OCI-LY3 (cell line): ENCODE measurements around the gene RARRES2.
A peak's percentile ranks its signal among the peaks of the same experiment; 100 is the strongest.
"Not testable (repeated sequence)": the region's sequence is repeated elsewhere in the genome, so short reads cannot be mapped to it uniquely, and the experiment has no call there.

Source experiments
- H2AFZ ChIP-seq: fragments of 200-600, 300-600 bp; shearing (Covaris generic); 2 replicates; pipeline ENCODE4 v1.6.0; 2014; ENCODE audit warnings: antibody characterized with exemption, low read depth, low read length
- H3K27ac ChIP-seq: fragments of 200-600, 300-600 bp; sonication (generic); 2 replicates; pipeline ENCODE4 v1.5.1; 2014; ENCODE audit warnings: mild to moderate bottlenecking, low read length, moderate library complexity, mixed read lengths
- H3K27me3 ChIP-seq: fragments of 200-600, 300-600 bp; sonication (generic); 2 replicates; pipeline ENCODE4 v1.6.1; 2014; ENCODE audit warnings: low read depth, low read length, mixed read lengths
- H3K36me3 ChIP-seq: fragments of 200-600, 300-600 bp; sonication (generic); replicated peaks from 2 replicates; pipeline ENCODE3; 2014; ENCODE audit warnings: low read depth, low read length, mixed read lengths
- H3K4me1 ChIP-seq: fragments of 300-600, 200-600 bp; sonication (generic); 2 replicates; pipeline ENCODE4 v1.6.1; 2014; ENCODE audit warnings: low read length, mixed read lengths
- H3K4me2 ChIP-seq: fragments of 200-600, 300-600 bp; sonication (generic); 2 replicates; pipeline ENCODE4 v1.6.1; 2014; ENCODE audit warnings: low read length, mixed read lengths
- H3K4me3 ChIP-seq: fragments of 300-600, 200-600 bp; sonication (generic); 2 replicates; pipeline ENCODE4 v1.5.1; 2014; ENCODE audit warnings: antibody characterized with exemption, mild to moderate bottlenecking, low read length, moderate library complexity
- H3K79me2 ChIP-seq: fragments of 300-600, 200-600 bp; shearing (Covaris generic); 2 replicates; pipeline ENCODE4 v1.6.1; 2014; ENCODE audit warnings: mild to moderate bottlenecking, low read length, mixed read lengths
- H3K9ac ChIP-seq: fragments of 300-600, 200-600 bp; shearing (Covaris generic); 2 replicates; pipeline ENCODE4 v1.6.0; 2014; ENCODE audit warnings: mild to moderate bottlenecking, low read length, moderate library complexity
- H3K9me3 ChIP-seq: fragments of 200-600, 300-600 bp; shearing (Covaris generic); 2 replicates; pipeline ENCODE4 v1.6.1; 2014; ENCODE audit warnings: low read length, mixed read lengths; ENCODE audit not compliant: insufficient read depth
- H4K20me1 ChIP-seq: fragments of 200-600, 300-600 bp; sonication (generic); 2 replicates; pipeline ENCODE4 v1.6.1; 2016; ENCODE audit warnings: low read length, mixed read lengths; ENCODE audit not compliant: insufficient read depth
- EZH2phosphoT487 ChIP-seq: fragments of 200-600 bp; shearing (Covaris generic); IDR thresholded peaks from 2 replicates; pipeline ENCODE4 v1.6.1; 2018; ENCODE audit warnings: antibody characterized with exemption, mixed run types, low read depth
- TF ChIP-seq, protein P1 (sequence below): fragments of 200-600, 300-600 bp; sonication (generic); IDR thresholded peaks from 2 replicates; pipeline ENCODE4 v1.5.1; 2014; ENCODE audit warnings: antibody characterized with exemption, low read length, low read depth

The RARRES2 gene

DNA sequence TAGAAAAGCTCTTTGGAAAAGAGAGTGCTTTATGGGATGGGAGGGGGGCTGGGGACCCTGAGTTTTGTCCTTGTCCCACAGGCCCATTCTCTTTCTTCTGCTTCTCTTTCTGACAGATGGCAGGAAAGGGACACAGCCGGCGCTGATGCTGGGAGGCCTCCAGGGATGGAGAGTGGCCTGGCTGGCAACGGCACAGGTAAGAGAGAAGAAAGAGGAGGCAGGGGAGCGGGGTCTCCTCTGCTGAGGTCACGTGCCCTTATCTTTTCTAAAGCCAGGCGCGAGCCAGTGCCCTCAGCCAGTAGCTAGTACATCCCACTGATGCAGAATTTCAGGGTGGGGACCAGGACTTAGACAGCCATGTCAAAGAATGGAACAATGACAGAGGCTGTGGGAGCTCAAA, 46.9 kb upstream of the RARRES2 start:
- Histone ChIP-seq H3K4me3 (no peak overlapping the region), H3K4me2 (no peak overlapping the region), H3K9ac (peak overlapping the region; percentile 16; the same call in 1 of the 2 replicates), H3K9me3 (no peaks in the 10 kb centered on the region), H3K4me1 (peaks cover 44% of the 10 kb centered on the region), H3K27ac (no peak overlapping the region), H4K20me1 (no peaks in the 10 kb centered on the region), H3K79me2 (peaks cover 26% of the 10 kb centered on the region), H3K27me3 (no peaks in the 10 kb centered on the region), H2AFZ (no peak overlapping the region), H3K36me3 (peaks cover 14% of the 10 kb centered on the region)
- TF ChIP-seq EZH2phosphoT487, result no peak
- TF ChIP-seq, protein P1, sequence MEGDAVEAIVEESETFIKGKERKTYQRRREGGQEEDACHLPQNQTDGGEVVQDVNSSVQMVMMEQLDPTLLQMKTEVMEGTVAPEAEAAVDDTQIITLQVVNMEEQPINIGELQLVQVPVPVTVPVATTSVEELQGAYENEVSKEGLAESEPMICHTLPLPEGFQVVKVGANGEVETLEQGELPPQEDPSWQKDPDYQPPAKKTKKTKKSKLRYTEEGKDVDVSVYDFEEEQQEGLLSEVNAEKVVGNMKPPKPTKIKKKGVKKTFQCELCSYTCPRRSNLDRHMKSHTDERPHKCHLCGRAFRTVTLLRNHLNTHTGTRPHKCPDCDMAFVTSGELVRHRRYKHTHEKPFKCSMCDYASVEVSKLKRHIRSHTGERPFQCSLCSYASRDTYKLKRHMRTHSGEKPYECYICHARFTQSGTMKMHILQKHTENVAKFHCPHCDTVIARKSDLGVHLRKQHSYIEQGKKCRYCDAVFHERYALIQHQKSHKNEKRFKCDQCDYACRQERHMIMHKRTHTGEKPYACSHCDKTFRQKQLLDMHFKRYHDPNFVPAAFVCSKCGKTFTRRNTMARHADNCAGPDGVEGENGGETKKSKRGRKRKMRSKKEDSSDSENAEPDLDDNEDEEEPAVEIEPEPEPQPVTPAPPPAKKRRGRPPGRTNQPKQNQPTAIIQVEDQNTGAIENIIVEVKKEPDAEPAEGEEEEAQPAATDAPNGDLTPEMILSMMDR, result no peak

DNA sequence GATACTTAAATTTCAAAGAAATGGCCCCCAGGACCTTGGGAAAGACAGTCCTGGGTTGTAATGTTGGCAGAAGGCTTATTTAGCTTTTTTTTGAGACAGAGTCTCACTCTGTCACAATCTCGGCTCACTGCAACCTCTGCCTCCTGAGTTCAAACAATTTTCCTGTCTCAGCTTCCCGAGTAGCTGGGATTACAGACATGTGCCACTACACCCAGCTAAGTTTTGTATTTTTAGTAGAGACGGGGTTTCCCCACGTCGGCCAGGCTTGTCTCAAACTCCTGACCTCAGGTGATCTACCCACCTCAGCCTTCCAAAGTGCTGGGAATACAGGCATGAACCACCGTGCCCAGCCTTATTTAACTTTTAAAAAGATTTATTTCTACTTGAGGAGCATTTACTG, 44.5 kb upstream of the RARRES2 start:
- H4K20me1 ChIP-seq, H2AFZ ChIP-seq, H3K27me3 ChIP-seq, H3K9me3 ChIP-seq: not testable (repeated sequence)
- Histone ChIP-seq H3K4me1 (peaks cover 67% of the 10 kb centered on the region), H3K27ac (peak overlapping the region; percentile 80), H3K4me2 (peak overlapping the region; percentile 86), H3K4me3 (0 out of 2 replicates have a peak overlapping the region, but pooled peaks have one; percentile 61), H3K36me3 (peaks cover 14% of the 10 kb centered on the region), H3K9ac (peak overlapping the region; percentile 65), H3K79me2 (peaks cover 48% of the 10 kb centered on the region)

DNA sequence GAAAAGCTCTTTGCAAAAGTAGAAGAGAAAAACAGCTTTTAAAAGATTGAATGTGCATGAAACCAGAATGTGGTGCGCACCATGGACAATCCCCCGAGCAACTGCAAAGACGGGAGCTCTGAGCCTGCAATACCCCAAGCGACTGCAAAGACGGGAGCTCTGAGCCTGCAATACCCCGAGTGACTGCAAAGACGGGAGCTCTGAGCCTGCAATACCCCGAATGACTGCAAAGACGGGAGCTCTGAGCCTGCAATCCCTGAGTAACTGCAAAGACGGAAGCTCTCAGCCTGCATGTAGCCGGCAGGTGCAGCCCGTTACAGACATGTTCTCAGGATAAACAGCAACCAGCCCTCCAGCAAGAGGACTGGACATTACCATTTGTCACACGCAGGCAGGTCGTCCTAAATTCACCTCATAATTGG, 43.9 kb upstream of the RARRES2 start:
- Histone ChIP-seq H2AFZ (no peak overlapping the region), H3K4me1 (peaks cover 73% of the 10 kb centered on the region), H3K27ac (peak overlapping the region; percentile 80), H3K4me3 (peak overlapping the region; percentile 61), H3K9ac (peak overlapping the region; percentile 65), H3K36me3 (peaks cover 10% of the 10 kb centered on the region), H3K27me3 (no peaks in the 10 kb centered on the region), H3K9me3 (no peaks in the 10 kb centered on the region), H4K20me1 (no peaks in the 10 kb centered on the region), H3K4me2 (peak overlapping the region; percentile 86), H3K79me2 (peaks cover 54% of the 10 kb centered on the region)
- TF ChIP-seq, protein P1, result no peak
- no peak for TF ChIP-seq EZH2phosphoT487

GRCh38 chr7:150384406-150385301, 43.2 kb upstream of the RARRES2 start:
- Histone ChIP-seq H4K20me1 (no peaks in the 10 kb centered on the region), H2AFZ (no peak overlapping the region), H3K4me3 (peak overlapping the region; percentile 61), H3K9ac (peak overlapping the region; percentile 65), H3K36me3 (peaks cover 5% of the 10 kb centered on the region), H3K27ac (peak overlapping the region; percentile 80), H3K79me2 (peaks cover 60% of the 10 kb centered on the region), H3K27me3 (no peaks in the 10 kb centered on the region), H3K4me2 (peak overlapping the region; percentile 86), H3K4me1 (peaks cover 76% of the 10 kb centered on the region), H3K9me3 (no peaks in the 10 kb centered on the region)
- no peak for TF ChIP-seq EZH2phosphoT487
- TF ChIP-seq, protein P1, result no peak
